ENCODE data around the gene TSPAN18.

TSPAN18 gene, protein sequence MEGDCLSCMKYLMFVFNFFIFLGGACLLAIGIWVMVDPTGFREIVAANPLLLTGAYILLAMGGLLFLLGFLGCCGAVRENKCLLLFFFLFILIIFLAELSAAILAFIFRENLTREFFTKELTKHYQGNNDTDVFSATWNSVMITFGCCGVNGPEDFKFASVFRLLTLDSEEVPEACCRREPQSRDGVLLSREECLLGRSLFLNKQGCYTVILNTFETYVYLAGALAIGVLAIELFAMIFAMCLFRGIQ

DNA sequence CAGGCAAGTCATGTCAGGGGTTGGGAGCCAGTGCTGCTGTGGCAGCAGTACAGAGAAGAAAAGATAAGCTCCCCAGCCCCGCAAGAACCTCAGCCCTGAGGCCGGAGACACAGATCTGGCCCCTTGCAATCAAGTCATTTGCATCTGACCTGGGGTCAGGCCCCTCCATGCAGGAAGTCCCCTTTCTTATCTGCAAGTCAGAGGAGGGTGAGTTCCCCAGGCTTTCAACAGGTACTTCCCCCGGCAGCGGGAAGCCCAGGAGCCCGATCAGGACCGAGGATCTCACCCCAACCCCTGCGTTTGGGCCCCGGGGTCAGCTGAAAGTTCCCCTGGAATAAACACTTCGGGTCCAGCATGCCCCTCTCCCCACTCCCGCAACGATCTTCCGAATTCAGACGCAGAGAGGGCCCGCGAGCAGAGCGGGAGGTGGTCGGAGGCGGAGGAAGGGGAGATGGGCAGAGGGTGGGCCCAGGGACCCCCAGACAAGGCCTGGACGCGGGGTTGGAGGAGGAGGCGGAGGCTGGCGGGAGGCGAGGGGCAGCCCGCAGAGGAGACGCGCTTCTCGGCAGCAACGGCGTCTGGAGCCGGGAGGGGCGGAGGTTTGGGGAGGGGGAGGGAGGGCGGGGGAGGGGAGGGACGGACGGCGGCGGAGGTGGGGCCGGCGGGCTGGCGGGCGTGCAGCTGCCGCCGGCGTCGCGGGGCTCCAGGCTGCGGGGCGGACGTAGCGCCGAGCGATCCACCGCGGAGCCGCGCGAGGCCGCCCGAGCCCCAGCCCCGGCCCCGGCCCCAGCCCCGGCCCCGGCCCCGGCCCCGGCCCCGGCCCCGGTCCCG is at the start of gene TSPAN18:
Gene TSPAN18 (plus strand): TSS at position 680 of the 831 bp plus-strand sequence. CDS start 179,455 bp downstream, outside the sequence.
- peak within 1 kb of the TSS; percentile 61 for H3K4me3 ChIP-seq (ENCODE audit: low read depth, low read length)
- TF ChIP-seq, protein P1, sequence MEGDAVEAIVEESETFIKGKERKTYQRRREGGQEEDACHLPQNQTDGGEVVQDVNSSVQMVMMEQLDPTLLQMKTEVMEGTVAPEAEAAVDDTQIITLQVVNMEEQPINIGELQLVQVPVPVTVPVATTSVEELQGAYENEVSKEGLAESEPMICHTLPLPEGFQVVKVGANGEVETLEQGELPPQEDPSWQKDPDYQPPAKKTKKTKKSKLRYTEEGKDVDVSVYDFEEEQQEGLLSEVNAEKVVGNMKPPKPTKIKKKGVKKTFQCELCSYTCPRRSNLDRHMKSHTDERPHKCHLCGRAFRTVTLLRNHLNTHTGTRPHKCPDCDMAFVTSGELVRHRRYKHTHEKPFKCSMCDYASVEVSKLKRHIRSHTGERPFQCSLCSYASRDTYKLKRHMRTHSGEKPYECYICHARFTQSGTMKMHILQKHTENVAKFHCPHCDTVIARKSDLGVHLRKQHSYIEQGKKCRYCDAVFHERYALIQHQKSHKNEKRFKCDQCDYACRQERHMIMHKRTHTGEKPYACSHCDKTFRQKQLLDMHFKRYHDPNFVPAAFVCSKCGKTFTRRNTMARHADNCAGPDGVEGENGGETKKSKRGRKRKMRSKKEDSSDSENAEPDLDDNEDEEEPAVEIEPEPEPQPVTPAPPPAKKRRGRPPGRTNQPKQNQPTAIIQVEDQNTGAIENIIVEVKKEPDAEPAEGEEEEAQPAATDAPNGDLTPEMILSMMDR (IDR thresholded peaks at IDR 0.05; ENCODE audit: borderline replicate concordance, insufficient read depth, low read depth, low read length) = no peak

DNA sequence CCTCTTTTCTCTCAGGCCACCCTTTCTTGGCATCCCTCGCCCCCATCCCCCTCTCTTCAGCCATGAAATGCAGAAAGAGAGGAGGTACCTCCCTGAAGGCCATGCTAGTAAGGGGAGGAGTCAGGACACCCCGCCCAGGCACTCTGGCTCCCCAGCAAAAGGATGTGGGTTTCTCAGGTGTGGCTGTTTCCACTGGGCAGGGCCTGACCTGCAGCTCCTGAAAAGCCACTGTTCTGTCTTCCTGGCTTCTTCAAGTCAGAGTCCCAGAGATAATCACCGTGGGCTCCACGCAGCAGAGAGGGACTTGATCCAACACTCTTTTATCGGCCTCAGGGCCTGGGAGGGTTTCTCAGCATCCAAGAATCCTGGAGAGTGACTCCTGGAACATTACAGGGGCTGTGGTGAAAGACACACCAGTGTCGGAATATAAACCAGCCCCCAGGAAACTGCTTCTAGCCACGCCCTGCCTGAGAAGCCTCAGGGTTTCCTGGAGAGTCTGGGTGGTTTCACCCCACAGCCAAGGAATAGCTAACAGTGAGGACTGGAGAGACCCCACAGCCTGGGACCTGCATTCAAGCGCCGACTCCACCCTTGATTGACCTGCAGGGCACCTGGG is 45.7 kb upstream of the TSPAN18 start:
- H3K4me3 ChIP-seq (ENCODE audit: low read depth, low read length) = no peak overlapping the region
- TF ChIP-seq, protein P1 (IDR thresholded peaks at IDR 0.05; ENCODE audit: borderline replicate concordance, insufficient read depth, low read depth, low read length) = no peak

DNA sequence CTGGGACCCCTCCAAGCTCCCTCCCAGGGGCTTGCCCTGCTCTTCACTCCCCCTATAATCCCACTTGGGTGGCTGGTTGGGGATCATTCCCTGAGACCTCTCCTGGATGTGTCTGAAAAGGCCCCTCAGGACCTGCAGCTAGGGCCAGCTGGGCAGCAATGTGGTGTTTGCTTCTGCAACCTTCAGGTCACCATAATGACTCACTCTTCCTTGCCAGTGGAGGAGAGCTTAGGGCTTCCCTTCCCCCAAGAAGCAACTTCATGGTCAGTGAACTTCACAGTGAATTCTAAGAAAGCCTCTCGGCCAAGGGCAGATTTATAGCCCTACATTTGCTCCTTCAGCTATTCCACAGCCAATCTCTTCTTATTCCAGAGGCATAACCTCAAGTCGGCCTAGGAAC is 45.1 kb upstream of the TSPAN18 start:
- no peak overlapping the region for H3K4me3 ChIP-seq (ENCODE audit: low read depth, low read length)
- TF ChIP-seq, protein P1 (IDR thresholded peaks at IDR 0.05; ENCODE audit: borderline replicate concordance, insufficient read depth, low read depth, low read length) = no peak

DNA sequence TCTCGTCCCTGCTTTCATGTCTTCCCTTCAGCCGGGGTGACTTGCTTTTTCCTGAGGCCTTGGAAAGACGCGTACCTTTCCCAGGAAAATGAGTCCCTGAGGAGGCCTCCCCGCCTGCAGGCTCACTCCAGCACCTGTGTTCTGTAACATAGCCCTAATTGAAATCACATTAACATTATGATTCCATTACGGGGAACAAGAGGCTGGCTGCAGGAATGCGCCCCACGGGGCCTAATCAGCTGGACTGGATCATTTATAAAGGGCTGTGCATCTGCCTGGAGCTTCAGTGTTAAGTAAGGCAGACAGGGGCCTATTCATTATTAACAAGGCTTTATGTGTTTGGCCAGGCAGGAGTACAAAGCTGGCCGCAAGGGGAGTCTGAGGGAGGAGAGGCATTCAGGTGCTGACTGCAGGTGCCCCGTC is 41.9 kb upstream of the TSPAN18 start:
- TF ChIP-seq, protein P1 (IDR thresholded peaks at IDR 0.05; ENCODE audit: borderline replicate concordance, insufficient read depth, low read depth, low read length) = no peak
- no peak overlapping the region for H3K4me3 ChIP-seq (ENCODE audit: low read depth, low read length)

DNA sequence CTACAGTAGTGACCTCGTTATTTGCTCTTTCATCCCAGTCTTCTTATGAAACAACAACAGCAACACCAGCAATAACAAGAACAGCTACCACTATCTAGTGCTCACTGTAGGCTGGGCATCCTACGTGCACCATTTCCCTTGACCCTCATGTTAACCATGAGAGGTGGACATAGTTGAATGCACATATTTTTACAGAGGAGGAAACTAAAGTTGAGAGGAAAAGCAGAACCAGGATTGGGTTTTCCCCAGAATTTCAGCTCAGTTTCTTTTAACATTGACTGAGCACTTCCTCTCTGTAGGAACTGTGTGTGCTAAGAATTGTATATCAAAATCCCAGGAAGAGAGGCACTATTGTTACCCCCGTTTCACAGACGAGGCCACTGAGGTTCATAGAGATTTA is 39.4 kb upstream of the TSPAN18 start:
- H3K4me3 ChIP-seq (ENCODE audit: low read depth, low read length) = no peak overlapping the region
- TF ChIP-seq, protein P1 (IDR thresholded peaks at IDR 0.05; ENCODE audit: borderline replicate concordance, insufficient read depth, low read depth, low read length) = no peak

DNA sequence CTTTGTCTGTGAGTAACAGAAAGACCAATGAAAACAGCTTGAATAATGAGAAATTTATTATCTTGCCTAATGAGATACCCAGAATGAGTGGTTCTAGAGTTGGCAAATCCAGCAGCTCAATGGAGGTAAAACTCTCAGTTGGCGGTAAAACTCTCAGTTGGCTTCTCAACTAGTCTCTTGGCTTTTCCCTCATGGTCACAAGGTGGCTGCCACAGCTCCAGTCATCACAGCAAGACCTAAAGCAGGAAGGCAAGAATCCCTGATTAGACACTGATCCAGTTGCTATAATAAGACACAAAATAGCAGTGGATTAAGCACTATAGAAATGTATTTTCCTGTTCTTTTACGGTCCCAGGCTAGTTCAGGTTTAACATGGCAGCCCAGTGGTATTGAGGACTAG is 37.5 kb upstream of the TSPAN18 start:
- TF ChIP-seq, protein P1 (IDR thresholded peaks at IDR 0.05; ENCODE audit: borderline replicate concordance, insufficient read depth, low read depth, low read length) = no peak
- H3K4me3 ChIP-seq (ENCODE audit: low read depth, low read length) = no peak overlapping the region
